GM12801 (cell line): ENCODE results near the gene PILRB.

ENCODE experiments used
- CTCF ChIP-seq: IDR thresholded peaks from one replicate; pipeline ENCODE4 v1.5.1; 2011; ENCODE audit warnings: control low read depth; ENCODE audit not compliant: insufficient read length; ENCODE audit errors: extremely low read depth

The PILRB gene

GRCh38 chr7:100406767-100407166 lies 48.9 kb downstream of the PILRB start:
- no peak for TF ChIP-seq CTCF

DNA sequence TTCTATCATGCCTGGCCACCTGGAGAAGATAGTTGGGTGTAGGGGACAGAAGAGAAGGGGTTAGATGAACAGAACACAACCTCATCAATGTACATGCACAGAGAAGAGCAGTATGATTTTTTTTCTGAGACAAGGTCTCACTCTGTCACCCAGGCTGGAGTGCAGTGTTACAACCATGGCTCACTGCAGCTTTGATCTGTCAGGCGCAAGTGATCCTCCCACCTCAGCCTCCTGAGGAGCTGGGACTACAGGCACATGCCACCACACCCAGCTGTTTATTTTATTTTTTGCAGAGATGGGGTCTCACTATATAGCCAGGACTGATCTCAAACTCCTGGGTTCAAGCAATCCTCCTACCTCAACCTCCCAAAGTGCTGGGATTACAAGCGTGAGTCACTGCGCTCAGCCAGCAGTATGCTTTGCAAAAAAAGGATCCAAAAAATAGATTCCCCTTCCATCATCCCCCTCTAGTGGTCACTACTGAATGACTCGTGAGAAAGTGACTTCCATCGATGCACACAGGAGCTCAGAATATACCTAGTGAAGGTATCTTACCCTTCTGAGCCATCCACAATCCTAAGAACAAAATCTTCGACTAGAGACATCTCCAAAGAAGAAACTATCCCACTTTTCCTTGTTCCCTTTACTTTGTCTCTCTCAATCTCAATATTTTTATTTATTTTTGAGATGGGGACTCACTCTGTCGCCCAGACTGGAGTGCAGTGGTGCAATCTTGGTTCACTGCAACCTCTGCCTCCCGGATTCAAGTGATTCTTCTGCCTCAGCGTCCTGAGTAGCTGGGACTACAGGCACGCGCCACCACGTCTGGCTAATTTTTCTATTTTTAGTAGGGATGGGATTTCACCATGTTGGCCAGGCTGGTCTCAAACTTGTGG lies 49.6 kb downstream of the PILRB start:
- no peak for TF ChIP-seq CTCF

DNA sequence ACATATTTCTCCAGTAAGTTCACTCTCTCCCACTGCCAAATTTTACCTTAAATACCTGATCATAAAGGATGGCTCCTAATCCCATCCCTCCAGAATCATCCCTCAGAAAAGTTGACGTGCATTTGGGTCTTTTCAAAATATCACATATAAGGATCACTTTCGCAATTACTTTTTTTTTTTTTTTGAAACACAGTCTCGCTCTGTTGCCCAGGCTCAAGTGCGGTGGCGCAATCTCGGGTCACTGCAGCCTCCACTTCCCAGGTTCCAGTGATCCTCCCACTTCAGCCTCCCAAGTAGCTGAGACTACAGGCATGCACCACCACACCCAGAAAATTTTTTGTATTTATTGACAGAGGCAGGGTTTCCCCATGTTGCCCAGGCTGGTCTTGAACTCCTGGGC lies 53.2 kb downstream of the PILRB start:
- TF ChIP-seq CTCF: no peak

- TF ChIP-seq CTCF: no peak
Measured at GRCh38 chr7:100413346-100413745, 55.4 kb downstream of the PILRB start.

DNA sequence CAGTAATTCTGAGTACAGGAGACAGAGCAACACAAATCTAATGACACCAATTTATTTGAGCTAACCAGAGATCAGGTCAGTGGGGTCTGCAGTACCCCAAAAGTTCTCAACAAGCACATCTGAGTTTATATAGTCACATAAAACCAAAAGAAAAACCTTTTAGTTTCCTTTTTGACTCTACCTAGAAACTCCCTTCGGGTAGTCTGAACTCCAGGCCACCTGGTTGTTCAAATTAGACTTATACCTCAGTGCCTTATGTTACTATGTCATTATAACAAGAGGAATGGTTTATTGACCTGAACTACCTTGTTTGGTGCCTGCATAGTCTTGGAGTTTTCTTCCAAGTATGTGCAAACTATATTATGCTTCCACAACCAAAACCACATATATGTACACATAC lies 56.0 kb downstream of the PILRB start:
- no peak for TF ChIP-seq CTCF

GRCh38 chr7:100415448-100415847 lies 57.5 kb downstream of the PILRB start:
- no peak for TF ChIP-seq CTCF
